ENCODE results near the gene C2CD3.
"Not testable (repeated sequence)": the region's sequence is repeated elsewhere in the genome, so short reads cannot be mapped to it uniquely, and the experiment has no call there.

C2CD3 gene

DNA sequence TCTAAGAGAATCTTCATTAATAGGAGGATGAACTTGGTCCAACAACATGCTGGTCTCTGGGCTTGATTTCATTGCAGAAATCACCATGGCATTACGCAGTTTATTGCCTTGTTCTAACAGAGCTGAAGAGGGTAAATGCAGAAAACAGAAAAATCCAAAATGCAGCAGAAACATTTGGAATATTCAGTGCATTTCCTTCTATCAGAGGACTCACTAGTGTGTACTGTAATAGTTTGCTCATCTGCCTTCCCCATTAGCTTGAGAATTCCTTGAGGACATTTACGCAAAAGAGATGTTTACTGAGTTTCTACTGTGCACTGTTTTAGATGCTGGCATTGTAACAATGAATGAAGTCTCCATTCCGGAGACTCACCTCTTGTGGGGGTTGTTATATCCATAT is 37.4 kb downstream of the C2CD3 start:
- H3K4me3 ChIP-seq (ENCODE audit: low read depth, low read length), result no peak overlapping the region
- TF ChIP-seq, protein P1, sequence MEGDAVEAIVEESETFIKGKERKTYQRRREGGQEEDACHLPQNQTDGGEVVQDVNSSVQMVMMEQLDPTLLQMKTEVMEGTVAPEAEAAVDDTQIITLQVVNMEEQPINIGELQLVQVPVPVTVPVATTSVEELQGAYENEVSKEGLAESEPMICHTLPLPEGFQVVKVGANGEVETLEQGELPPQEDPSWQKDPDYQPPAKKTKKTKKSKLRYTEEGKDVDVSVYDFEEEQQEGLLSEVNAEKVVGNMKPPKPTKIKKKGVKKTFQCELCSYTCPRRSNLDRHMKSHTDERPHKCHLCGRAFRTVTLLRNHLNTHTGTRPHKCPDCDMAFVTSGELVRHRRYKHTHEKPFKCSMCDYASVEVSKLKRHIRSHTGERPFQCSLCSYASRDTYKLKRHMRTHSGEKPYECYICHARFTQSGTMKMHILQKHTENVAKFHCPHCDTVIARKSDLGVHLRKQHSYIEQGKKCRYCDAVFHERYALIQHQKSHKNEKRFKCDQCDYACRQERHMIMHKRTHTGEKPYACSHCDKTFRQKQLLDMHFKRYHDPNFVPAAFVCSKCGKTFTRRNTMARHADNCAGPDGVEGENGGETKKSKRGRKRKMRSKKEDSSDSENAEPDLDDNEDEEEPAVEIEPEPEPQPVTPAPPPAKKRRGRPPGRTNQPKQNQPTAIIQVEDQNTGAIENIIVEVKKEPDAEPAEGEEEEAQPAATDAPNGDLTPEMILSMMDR (IDR thresholded peaks at IDR 0.05; ENCODE audit: low read depth, low read length), result no peak

DNA sequence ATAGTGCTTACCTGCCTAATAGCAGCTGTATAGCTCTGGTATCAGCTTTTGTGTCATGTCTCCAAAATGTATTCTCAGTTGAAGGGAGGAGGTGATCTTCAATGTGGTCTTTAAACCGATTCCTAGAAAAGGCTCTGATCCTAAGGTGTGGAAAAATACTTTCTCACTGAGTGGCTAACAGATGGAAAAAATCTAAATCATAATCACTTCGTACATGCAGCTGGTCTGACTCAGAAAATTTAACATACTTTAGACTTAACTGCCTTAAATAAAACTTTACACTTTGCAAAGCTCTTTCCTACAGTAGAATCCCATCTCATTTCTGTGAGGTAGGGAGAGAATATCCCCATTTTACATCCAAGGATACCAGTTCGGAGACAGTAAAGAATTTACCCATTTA is 38.0 kb downstream of the C2CD3 start:
- H3K4me3 ChIP-seq (ENCODE audit: low read depth, low read length), result no peak overlapping the region
- TF ChIP-seq, protein P1 (IDR thresholded peaks at IDR 0.05; ENCODE audit: low read depth, low read length), result no peak

DNA sequence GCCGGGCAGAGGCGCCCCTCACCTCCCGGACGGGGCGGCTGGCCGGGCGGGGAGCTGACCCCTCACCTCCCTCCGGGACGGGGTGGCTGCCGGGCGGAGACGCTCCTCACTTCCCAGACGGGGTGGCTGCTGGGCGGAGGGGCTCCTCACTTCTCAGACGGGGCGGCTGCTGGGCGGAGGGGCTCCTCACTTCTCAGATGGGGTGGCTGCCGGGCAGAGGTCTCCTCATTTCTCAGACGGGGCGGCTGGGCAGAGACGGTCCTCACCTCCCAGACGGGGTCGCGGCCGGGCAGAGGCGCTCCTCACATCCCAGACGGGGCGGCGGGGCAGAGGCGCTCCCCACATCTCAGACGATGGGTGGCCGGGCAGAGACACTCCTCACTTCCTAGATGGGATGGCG is 41.7 kb downstream of the C2CD3 start:
- not testable (repeated sequence) for H3K4me3 ChIP-seq (ENCODE audit: low read depth, low read length)

DNA sequence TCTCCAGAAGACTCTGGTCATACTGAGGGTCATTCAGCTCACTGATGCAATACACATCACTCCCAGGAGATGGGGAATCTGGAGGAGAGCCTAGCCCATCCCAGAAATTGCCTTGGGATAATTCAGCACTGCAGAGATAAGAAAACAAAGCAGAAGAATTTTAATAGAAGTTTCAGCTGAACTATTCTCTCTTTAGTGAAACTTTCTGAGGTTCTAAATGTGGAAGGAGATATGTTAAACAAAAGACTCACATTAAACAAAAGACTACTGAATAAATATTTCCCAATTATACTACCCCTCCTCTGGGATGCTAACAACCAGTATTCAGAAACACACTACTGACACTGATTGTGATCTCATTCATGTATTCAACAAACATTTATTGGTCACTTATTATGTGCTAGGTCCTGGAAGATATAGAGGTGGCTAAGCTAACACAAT is 47.8 kb downstream of the C2CD3 start:
- no peak overlapping the region for H3K4me3 ChIP-seq (ENCODE audit: low read depth, low read length)
- TF ChIP-seq, protein P1 (IDR thresholded peaks at IDR 0.05; ENCODE audit: low read depth, low read length), result no peak

DNA sequence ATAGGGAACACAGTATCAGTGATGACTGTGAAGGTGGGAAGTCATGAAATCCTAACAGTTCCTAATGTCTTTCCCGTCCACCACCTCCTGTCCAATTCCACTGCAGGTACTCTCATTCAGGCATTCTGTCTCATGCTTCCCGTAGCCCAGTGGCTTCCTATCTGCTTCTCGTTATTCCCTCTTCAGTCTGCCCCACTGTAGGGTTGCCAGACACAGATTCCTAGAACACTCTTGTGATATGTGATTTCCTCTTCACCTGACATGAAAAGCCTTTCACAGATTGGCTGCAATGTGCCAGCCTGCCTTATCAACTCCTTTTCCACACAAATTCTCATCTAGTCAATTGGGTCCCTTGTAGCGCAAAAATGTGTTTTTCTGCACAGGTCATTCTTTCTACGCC is 49.0 kb downstream of the C2CD3 start:
- TF ChIP-seq, protein P1 (IDR thresholded peaks at IDR 0.05; ENCODE audit: low read depth, low read length), result no peak
- H3K4me3 ChIP-seq (ENCODE audit: low read depth, low read length), result no peak overlapping the region

DNA sequence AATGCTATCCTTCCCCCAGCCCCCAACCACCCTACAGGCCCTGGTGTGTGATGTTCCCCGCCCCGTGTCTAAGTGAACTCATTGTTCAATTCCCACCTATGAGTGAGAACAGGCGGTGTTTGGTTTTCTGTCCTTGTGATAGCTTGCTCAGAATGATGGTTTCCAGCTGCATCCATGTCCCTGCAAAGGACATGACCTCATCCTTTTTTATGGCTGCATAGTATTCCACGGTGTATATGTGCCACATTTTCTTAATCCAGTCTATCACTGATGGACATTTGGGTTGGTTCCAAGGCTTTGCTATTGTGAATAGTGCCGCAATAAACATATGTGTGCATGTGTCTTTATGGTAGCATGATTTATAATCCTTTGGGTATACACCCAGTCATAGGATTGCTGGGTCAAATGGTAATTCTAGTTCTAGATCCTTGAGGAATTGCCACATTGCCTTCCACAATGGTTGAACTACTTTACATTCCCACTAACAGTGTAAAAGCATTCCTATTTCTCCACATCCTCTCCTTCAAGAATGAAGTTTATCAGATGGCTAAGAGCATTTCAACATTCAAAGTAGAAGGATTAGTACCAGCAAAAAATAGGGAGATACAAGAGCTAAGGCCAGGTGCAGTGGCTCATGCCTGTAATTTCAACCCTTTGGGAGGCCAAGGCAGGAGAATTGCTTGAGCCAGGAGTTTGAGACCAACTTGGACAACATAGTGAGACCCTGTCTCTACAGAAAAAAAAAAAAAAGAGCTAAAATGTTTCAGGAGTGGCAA is 50.4 kb downstream of the C2CD3 start:
- not testable (repeated sequence) for H3K4me3 ChIP-seq (ENCODE audit: low read depth, low read length)

DNA sequence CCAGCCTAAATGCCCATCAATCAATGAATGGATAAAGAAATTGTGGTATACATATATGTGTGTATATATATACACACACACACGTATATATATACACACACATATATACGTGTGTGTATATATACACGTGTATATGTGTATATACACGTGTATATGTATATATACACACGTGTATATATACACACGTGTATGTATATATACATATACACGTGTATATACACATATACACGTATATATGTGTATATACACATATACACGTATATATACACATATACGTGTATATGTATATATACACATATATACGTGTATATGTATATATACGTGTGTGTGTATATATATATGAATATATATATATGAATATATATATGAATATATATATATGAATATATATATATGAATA is 54.1 kb downstream of the C2CD3 start:
- no peak overlapping the region for H3K4me3 ChIP-seq (ENCODE audit: low read depth, low read length)
- TF ChIP-seq, protein P1 (IDR thresholded peaks at IDR 0.05; ENCODE audit: low read depth, low read length), result no peak

DNA sequence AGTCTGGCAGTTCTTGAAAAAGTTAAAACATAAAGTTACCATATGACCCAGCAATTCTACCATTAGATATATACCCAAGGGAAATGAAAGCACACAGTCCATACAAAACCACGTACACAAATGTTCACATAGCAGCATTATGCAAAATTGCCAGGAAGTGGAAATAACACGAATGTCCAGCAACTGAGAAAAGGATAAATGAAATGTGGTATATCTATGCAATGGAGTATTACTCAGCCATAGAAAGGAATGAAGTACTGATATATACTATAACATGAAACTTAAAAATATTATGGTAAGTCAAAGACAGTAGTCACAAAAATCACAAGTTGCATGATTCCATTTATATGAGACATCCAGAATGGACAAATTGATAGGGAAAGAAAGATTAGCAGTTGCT is 57.9 kb downstream of the C2CD3 start:
- TF ChIP-seq, protein P1 (IDR thresholded peaks at IDR 0.05; ENCODE audit: low read depth, low read length), result no peak
- H3K4me3 ChIP-seq (ENCODE audit: low read depth, low read length), result no peak overlapping the region

Measured in WI38 (cell line).